K562 (cell line): ENCODE results near the gene PRDX1. TPM values are rescaled to one million over a fixed set of nuclear protein-coding genes. Genes with fewer than 3 reads are reported as not detected.

Experiments
- CEBPZ ChIP-seq: fragments of 150-350 bp; IDR thresholded peaks from 2 replicates; pipeline ENCODE4 v1.6.1; 2014; ENCODE audit warnings: low read depth, mild to moderate bottlenecking, low read length, borderline replicate concordance
- CHD2 ChIP-seq: IDR thresholded peaks from 2 replicates; pipeline ENCODE4 v1.6.1; 2011; ENCODE audit warnings: low read depth, low read length
- EP400 ChIP-seq: fragments of 450-650 bp; IDR thresholded peaks from 2 replicates; pipeline ENCODE4 v1.6.1; 2017; ENCODE audit warnings: antibody characterized with exemption, mild to moderate bottlenecking, moderate library complexity
- ESRRB ChIP-seq: fragments of 250-450 bp; sonication (Bioruptor Pico); IDR thresholded peaks from 2 replicates; pipeline ENCODE4 v1.5.0; 2020; ENCODE audit warnings: mild to moderate bottlenecking, moderate library complexity, borderline replicate concordance
- HEY1 ChIP-seq: fragments of 250-450 bp; sonication (Bioruptor Pico); IDR thresholded peaks from 2 replicates; pipeline ENCODE4 v1.5.0; 2020; ENCODE audit warnings: mild to moderate bottlenecking, moderate library complexity, borderline replicate concordance
- HNRNPK ChIP-seq: fragments of 200-400 bp; formaldehyde crosslinking; IDR thresholded peaks from one replicate; pipeline ENCODE4 v1.6.1; 2018; ENCODE audit warnings: mild to moderate bottlenecking, low read depth, low read length; ENCODE audit not compliant: poor library complexity, severe bottlenecking
- MCM3 ChIP-seq: fragments of 450-650 bp; IDR thresholded peaks from 2 replicates; pipeline ENCODE4 v1.6.1; 2016
- MLLT1 ChIP-seq, 2 experiments: fragments of 450-650 bp; IDR thresholded peaks; 2 replicates each; pipeline ENCODE4 v1.6.1; 2016
- MYBL2 ChIP-seq, 2 experiments: fragments of 450-650 bp in 1 of 2; sonication (generic) in 1 of 2; formaldehyde crosslinking in 1 of 2; IDR thresholded peaks; 2 replicates each; pipeline versions ENCODE4 v1.6.1 to v1.8.1; 2017 to 2022; ENCODE audit warnings: borderline replicate concordance in 1 of 2, inconsistent platforms in 1 of 2, low read depth in 1 of 2, mild to moderate bottlenecking in 1 of 2, missing genetic modification reagents in 1 of 2, moderate library complexity in 1 of 2
- SREBF2 ChIP-seq: sonication (generic); formaldehyde crosslinking; IDR thresholded peaks from 2 replicates; pipeline ENCODE4 v1.4.0; 2020; ENCODE audit warnings: mild to moderate bottlenecking, missing genetic modification reagents
- XRCC3 ChIP-seq: fragments of 450-650 bp; IDR thresholded peaks from 2 replicates; pipeline ENCODE4 v1.6.1; 2017; ENCODE audit warnings: mild to moderate bottlenecking, moderate library complexity
- ZNF347 ChIP-seq: fragments of 450-650 bp; formaldehyde crosslinking; IDR thresholded peaks from 2 replicates; pipeline ENCODE4 v1.4.0; 2020; ENCODE audit warnings: low read depth, mild to moderate bottlenecking, moderate library complexity
- ZNF407 ChIP-seq: fragments of 450-650 bp; IDR thresholded peaks from 2 replicates; pipeline ENCODE4 v1.6.1; 2016; ENCODE audit warnings: low read depth
- ZSCAN29 ChIP-seq: fragments of 450-650 bp; IDR thresholded peaks from 2 replicates; pipeline ENCODE4 v1.6.1; 2017
- polyA plus RNA-seq, 8 experiments: library from polyadenylated mRNA; depleted of rRNA in 4 of 8; stranded (reverse) in 5 of 8; unstranded in 3 of 8; fragments of >200 nt; fragmentation: Nextera tagmentation in 2 of 8; fragmentation: Illumina TruSeq in 1 of 8; extraction: Ambion mirVana in 2 of 8; extraction: Trizol in 1 of 8; gene quantifications; 2 replicates each; pipeline versions ENCODE4 v1.2.1 to v1.2.3, GENCODE V29; 2011 to 2014; ENCODE audit warnings: inconsistent platforms in 1 of 8, missing spikeins in 1 of 8
- total RNA-seq, 7 experiments: library from RNA; depleted of rRNA in 6 of 7; stranded (reverse); fragments of >200 nt in 6 of 7; fragmentation: Illumina TruSeq in 2 of 7; extraction: Trizol in 2 of 7; gene quantifications; 2 replicates each; pipeline versions ENCODE4 v1.2.1 to v1.2.3, GENCODE V29; 2011 to 2021; ENCODE audit warnings: low replicate concordance in 1 of 7

Gene PRDX1
- total and polyA plus RNA-seq, 9 of the 15 experiments (the other 6 are each of a cell fraction or from before 2014, with no cell fraction given) = 748 to 2,388 (median 1,045) TPM

GRCh38 chr1:45521413-45522323, at the start of gene PRDX1 (continued):
- no peak; the same call in 1 of the 2 replicates for TF ChIP-seq ZNF407
- TF ChIP-seq MLLT1 (IDR thresholded peaks at IDR 0.05) = peak in 1 of 2 experiments; percentile 96
- no peak for TF ChIP-seq MCM3
- TF ChIP-seq ESRRB (CRISPR knock-in tag) = no peak
- peak; percentile 99 for TF ChIP-seq CHD2
- peak; percentile 68; the same call in 1 of the 2 replicates for TF ChIP-seq ZSCAN29
- TF ChIP-seq SREBF2 (CRISPR knock-in tag) = no peak
- TF ChIP-seq HNRNPK = peak; percentile 58
- no peak for TF ChIP-seq ZNF347
- TF ChIP-seq CEBPZ = no peak
- TF ChIP-seq MYBL2 (IDR thresholded peaks at IDR 0.05; ENCODE audit: low read depth) = no peak
- TF ChIP-seq MYBL2 (CRISPR knock-in tag; IDR thresholded peaks at IDR 0.05; ENCODE audit: borderline replicate concordance) = no peak
- TF ChIP-seq XRCC3 = no peak
- TF ChIP-seq EP400 = peak; percentile 96
- no peak for TF ChIP-seq HEY1 (CRISPR knock-in tag)
